CD4-positive, alpha-beta T cell treated with Interleukin-4 for 1 hour (primary cell): ENCODE results near the gene PIK3R5.

Source experiments
- DNase-seq, 2 donors: peaks; one replicate each; pipeline ENCODE4 v3.0.0-alpha.2; 2020 to 2022

PIK3R5 gene

GRCh38 chr17:8922451-8922850, 43.1 kb downstream of the PIK3R5 start:
- peak in 1 of 2 donors; percentile 58 for DNase-seq

- DNase-seq = no peak
These were observed 44.4 kb downstream of the PIK3R5 start for GRCh38 chr17:8921147-8921546.

- no peak for DNase-seq
These were observed 46.6 kb downstream of the PIK3R5 start for GRCh38 chr17:8918807-8919465.

- no peak for DNase-seq
These were observed 49.0 kb downstream of the PIK3R5 start for GRCh38 chr17:8916466-8916865.

DNA sequence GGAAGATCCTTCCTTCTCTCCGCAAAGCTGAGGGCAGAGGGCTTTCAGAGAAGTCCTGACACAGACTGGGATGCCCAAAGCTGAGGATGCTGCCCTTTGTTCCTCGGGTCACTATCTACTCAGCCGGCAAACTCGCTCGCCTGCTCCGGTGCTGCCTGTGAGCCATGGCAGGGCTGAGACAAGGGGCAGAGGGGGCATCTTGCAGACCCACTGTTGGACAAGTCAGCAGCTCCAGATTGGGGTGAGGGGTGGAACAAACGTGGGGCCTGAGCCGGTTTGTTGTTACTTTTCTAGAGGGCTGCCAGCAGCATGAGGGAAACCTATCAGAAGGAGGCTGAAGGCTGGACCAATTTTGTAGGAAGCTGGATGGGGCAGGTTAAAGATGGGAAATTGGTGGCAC, 51.0 kb downstream of the PIK3R5 start:
- no peak for DNase-seq

- DNase-seq = no peak
These were observed 51.6 kb downstream of the PIK3R5 start for GRCh38 chr17:8913879-8914278.

- no peak for DNase-seq
These were observed 52.4 kb downstream of the PIK3R5 start for GRCh38 chr17:8913091-8913490.

DNA sequence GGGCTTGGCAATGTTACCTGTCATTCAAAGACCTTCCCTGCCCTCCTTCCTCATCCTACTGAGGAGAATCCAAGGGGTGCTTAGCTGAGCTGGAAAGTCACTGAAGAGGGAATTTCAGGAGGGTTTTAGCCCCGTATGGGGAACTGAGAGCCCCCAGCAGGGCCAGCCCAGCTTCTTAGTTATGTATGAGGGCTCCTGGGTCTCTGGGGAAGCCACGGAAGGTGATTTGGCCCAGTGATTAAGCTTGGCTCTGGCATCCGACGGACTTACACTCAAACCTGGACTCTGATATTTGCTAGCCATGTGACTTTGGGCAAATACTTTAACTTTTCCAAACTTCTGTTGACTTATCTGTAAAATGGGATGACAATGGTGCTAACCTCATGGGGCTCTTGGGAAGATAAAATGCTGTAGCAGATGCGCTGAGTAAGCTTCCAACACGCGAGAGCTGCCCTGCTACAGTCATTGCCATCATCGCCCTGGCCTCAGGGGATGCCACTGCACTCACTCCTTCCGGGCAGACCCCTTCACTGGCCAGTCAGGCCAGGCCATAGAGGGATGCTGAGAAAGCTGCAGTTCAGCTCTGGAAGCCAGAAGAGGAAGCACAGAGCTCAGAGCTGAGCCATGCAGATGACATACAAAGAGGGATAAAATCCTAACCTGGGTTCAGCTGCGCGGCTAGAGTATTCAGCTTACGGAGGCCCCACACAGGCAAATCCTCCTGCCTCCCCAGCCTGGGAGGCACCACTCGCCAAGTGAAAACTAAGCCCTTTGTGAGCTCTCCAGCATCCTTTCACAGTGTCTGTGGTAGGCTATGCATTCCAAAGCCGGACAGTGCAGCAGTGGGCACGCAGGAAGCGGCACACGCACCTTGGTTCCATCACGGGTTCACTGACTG, 53.2 kb downstream of the PIK3R5 start:
- no peak for DNase-seq

DNA sequence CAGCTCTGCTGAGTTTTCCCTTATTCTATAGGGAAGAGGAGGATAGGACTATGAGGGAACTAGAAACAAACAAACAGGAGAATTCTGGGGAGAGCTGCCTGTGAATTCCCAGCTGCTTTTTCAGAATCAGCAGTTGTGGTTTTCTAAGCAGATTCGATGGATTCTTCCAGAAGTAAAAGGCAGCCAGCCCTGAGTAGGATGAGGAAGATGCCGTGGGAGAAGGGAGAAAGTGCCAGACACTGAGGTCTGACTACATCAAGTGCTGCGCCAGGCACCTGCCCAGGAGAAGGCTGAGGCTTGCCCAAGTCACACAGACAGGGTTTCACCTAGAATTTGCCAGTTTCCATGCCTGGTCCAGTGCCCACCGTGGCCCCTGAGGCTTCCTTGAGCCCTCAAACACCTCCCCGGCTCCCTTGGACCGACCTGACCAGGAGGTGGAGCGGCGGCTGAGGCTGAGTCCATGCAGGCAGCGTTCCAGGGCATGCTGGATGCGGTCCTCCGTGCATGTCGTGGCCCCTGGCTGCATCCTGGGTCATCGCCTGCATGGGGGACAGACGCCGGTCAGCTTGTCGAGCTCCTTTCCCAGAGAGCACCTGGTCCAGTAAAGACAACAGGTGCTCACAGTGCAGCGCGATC, 54.4 kb downstream of the PIK3R5 start:
- DNase-seq = no peak

GRCh38 chr17:8909586-8910270, 55.8 kb downstream of the PIK3R5 start:
- no peak for DNase-seq

DNA sequence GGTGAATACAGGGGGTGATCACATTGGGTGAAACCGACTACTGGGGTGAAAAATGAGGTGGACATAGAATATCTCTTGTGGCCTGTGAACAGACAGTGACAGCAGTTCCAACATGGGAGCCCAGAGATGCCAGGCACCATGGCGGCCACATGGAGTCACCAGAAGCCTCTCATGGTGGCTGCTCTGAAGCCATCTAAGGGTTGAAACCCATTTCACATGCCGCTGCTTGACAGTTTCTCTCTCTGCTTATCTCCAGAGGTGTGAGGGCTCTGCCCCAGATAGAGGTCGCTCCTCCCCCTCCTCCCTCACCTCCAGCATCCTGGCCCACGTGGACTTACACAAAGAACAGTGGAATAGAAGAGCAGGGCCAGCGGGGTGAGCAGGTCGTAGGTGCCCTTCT, 60.2 kb downstream of the PIK3R5 start:
- peak in 1 of 2 donors; percentile 35 for DNase-seq

DNA sequence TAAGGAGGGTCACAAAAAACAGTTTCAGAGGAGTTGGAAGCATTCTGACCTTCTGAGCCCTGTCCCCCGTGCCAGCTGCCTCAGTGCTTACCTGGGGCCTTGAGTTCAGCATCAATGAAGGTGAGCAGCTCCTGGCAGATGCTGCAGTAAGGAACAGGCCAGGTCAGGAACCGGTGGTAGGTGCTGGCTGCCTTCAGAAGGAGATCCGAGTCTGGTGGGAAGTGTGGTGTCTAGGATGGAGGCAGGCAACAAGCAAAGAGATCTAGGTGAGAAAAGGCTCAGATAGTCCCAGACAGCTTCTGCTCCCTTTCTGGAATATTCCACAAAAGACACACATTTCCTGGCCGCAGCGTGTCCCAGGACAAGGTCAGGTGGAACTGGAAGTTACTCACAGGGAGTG, 60.8 kb downstream of the PIK3R5 start:
- no peak for DNase-seq

DNA sequence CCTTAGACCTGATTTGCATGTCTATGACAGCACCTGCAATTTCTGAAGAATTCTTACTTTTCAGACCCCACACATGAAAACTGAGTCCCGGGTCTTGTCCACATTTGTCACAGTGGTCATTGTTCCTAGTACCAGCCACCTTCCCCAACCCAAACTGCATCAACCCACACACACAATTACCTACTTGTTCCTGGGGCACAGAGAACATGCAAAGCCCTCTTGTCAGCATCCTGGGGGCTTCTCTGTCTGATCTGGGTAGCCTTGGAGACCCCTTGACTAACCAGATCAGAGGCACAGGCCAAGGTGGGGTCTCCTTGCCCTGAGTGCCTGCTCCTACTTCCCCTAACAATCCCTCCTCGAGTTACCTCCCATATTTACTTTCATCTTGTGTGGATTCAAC, 61.3 kb downstream of the PIK3R5 start:
- DNase-seq = no peak

- DNase-seq = peak; percentile 42 to 55
These were observed 64.6 kb downstream of the PIK3R5 start for GRCh38 chr17:8900626-8901585.

- no peak for DNase-seq
These were observed 65.3 kb downstream of the PIK3R5 start for GRCh38 chr17:8900207-8900606.

DNA sequence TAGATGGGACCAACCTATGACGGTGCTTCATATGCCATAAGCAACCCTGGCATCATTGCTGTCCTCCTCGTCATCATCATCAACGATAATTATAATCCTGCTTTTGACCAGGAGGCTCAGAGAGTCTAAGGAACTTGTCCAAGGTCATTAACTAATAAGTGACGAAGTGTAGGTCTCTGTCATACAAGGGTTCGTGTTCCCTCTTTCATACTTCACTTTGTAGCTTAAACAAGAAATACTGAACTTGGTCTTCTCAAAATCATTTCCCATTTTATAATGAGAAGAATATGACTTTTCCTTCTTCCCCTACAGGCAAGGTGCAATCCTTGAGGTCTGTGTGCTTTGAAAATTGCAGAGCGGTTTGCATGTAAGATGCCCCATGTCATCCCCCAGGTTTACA, 66.9 kb downstream of the PIK3R5 start:
- no peak for DNase-seq

GRCh38 chr17:8898126-8898525, 67.4 kb downstream of the PIK3R5 start:
- no peak for DNase-seq

DNA sequence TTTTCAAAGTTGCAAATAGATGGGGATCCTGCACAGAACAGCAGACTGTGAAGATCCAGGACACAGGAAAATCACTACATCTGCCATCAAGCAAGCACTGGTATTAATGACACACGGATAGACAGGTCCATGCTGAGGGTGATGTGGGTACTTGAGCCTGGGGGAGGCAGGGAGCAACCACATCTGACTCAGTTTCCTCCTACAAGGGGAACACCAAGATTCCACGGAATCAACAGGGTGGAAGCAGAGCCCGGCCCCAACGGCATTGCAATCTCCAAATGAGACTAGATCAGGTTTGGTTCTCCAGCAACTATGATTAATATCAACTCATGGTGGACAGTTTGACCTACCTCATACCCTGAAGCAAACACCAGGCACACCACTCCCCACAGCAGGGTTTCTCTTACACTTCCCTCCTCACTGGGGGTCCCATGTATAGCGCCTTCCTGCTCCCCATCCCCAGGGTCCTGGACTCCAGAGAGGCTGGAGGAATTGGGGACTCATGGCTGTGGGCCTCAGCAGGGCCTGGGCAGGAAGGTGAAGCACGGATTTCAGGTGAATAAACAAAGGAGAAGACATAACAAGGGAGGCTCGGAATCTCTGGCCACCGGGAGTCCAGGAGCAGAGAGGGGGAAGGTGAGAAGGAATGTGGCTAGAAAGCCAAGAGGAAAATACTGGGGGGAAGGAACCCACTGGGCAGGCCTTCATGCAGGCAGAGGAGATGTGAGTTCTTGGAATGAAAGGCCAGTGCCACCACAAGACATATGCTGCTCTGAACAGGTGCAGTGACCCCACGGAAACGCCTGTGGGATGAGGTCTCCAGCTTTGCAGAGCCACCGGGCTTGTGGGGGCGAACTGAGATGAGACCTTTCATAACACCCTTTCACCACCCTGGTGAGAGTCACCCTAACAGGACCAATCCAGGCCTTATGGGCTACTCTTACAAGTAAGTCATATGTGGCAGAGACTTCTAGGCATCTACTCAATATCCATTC, 68.6 kb downstream of the PIK3R5 start:
- no peak for DNase-seq

GRCh38 chr17:8896087-8896486, 69.4 kb downstream of the PIK3R5 start:
- no peak for DNase-seq

DNA sequence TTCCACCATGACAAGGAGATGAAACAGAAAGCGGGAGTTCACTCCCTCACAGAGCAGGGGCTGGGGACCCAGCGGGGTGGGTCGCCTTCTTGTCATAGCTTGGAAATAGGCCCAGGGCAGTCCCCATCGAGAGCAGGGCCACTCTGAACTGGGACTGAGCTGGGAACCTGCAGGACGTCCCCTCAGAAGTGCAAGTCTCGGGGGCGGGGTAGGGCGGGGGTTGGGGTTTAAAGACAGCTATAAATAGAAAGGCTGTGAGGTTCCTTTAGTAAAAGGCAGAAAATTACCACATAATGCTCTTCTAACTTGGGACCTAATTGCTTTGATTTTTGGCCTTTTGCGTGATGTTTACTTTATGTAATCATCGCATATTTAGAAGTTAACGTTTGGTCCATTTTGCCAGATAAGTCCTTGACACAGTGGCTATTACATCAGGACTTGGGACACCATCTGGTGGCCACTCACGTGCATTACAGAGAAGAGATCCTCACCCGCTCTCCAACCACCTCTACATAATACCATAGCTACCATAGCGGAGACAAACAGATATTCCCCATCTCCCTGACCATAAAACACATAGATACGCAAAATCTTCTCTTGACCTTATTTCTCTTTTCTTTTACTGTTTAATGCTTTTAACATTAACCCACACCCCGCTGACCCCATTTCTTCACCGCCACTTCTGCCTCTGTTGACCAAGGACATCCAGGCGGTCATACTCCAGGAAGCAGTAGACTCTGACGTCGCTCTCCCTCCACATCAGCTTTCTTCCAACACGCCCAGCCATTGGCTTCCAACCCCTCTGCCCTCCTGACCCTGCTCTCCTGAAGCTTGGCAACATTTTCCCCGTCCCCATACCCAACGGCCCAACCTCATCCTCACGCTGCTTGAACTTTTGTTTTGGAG, 70.6 kb downstream of the PIK3R5 start:
- peak; percentile 71 for DNase-seq
